ENCODE measurements around the gene UBE4B. TPM values are rescaled to one million over a fixed set of nuclear protein-coding genes. Genes with fewer than 3 reads are reported as not detected.

UBE4B gene
- polyA plus RNA-seq, 3 donors = 6.0 to 34.6 (median 9.2) TPM

DNA sequence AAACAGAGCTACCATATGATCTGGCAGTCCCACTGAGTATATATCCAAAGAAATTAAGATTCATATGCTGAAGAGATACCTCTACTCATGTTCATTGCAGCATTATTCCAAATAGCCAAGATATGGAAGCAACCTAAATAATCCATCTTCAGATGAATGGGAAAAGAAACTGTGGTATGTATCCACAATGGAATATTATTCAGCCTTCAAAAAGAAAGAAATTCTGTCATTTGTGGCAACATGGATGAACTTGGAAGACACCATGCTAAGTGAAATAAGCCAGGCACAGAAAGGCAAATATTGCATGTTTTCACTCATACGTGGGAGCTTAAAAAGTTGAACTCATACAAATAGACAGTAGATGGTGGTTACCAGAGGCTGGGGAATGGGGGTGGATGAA is 47.8 kb downstream of the UBE4B start:
- H3K27me3 Mint-ChIP-seq (ENCODE audit: low read depth in 3 of 3) = peaks cover 0 to 2% (median 0%) of the 10 kb centered on the region in 3 donors
- H3K36me3 Mint-ChIP-seq = peaks cover 49 to 54% of the 10 kb centered on the region in 2 donors

DNA sequence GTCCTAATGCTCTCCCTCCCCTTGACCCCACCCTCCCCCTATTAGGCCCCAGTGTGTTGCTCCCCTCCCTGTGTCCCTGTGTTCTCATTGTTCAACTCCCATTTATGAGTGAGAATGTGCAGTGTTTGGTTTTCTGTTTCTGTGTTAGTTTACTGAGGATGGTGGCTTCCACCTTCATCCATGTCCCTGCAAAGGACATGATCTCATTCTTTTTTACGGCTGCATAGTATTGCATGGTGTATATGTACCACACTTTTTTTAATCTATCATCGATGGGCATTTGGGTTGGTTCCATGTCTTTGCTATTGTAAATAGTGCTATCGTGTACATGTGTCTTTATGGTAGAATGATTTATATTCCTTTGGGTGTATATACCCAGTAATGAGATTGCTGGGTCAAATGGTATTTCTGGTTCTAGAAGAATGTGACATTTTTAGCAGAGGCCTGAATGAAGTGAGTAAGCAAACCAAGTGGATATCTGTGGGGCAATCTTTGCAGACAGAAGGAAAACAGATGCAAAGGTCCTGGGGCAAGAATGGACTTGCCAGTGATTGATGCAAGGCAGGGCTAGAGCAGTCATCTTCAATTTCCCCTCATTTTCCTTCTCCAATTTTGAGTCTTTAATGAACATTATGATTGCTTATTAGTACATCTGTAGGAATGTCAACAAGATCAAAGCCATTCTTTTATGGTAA is 50.2 kb downstream of the UBE4B start:
- Mint-ChIP-seq H3K4me3 (no peak overlapping the region), H3K36me3 (peaks cover 38 to 47% of the 10 kb centered on the region in 2 donors), H3K27me3 (ENCODE audit: low read depth in 3 of 3) (no peaks in the 10 kb centered on the region), H3K9me3 (no peaks in the 10 kb centered on the region), H3K27ac (peak overlapping the region in 1 of 7 donors; percentile 48), H3K4me1 (peaks cover 6% of the 10 kb centered on the region)
- Histone ChIP-seq H3K36me3 (replicated peaks in 1 of 2; ENCODE audit: control insufficient read depth in 1 of 2, insufficient read depth in 2 of 2, low read length in 2 of 2) (peaks cover 14 to 52% of the 10 kb centered on the region in 2 donors), H4K20me1 (ENCODE audit: insufficient read depth, low read length) (peaks cover 68% of the 10 kb centered on the region), H3K27ac (ENCODE audit: low read depth in 1 of 2, low read length in 2 of 2) (no peak overlapping the region), H3K27me3 (ENCODE audit: control insufficient read depth in 2 of 2, insufficient read depth in 2 of 2, low read length in 2 of 2) (no peaks in the 10 kb centered on the region), H3K4me3 (replicated peaks in 1 of 3; ENCODE audit: low read depth in 2 of 3, low read length in 3 of 3) (no peak overlapping the region), H3K9ac (ENCODE audit: insufficient read depth, low read length, poor library complexity, severe bottlenecking) (no peak overlapping the region), H3K4me2 (replicated peaks; ENCODE audit: extremely low read depth, low read length, poor library complexity, severe bottlenecking) (no peak overlapping the region), H3K9me3 (replicated peaks in 1 of 2; ENCODE audit: control insufficient read depth in 1 of 2, insufficient read depth in 1 of 2, low read length in 2 of 2) (no peaks in the 10 kb centered on the region), H2AFZ (ENCODE audit: insufficient read depth, low read depth, low read length, poor library complexity, severe bottlenecking) (no peak overlapping the region), H3K4me1 (ENCODE audit: control insufficient read depth in 1 of 2, insufficient read depth in 2 of 2, low read length in 2 of 2) (no peaks in the 10 kb centered on the region), H3K79me2 (ENCODE audit: insufficient read depth, low read length) (peaks cover 11% of the 10 kb centered on the region)
- WGBS (ENCODE audit: insufficient coverage) = no CpG with 5 or more reads among the region's 3 CpGs
- TF ChIP-seq, protein P1, sequence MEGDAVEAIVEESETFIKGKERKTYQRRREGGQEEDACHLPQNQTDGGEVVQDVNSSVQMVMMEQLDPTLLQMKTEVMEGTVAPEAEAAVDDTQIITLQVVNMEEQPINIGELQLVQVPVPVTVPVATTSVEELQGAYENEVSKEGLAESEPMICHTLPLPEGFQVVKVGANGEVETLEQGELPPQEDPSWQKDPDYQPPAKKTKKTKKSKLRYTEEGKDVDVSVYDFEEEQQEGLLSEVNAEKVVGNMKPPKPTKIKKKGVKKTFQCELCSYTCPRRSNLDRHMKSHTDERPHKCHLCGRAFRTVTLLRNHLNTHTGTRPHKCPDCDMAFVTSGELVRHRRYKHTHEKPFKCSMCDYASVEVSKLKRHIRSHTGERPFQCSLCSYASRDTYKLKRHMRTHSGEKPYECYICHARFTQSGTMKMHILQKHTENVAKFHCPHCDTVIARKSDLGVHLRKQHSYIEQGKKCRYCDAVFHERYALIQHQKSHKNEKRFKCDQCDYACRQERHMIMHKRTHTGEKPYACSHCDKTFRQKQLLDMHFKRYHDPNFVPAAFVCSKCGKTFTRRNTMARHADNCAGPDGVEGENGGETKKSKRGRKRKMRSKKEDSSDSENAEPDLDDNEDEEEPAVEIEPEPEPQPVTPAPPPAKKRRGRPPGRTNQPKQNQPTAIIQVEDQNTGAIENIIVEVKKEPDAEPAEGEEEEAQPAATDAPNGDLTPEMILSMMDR (IDR thresholded peaks at IDR 0.05) = no peak
- DNase-seq = no peak
- intact Hi-C loops (cut with micrococcal nuclease) = no loop called here

More for the DNA sequence above, 47.8 kb downstream of the UBE4B start:
- no peaks in the 10 kb centered on the region for H3K9me3 Mint-ChIP-seq
- no peak overlapping the region for H3K4me3 Mint-ChIP-seq
- peak overlapping the region in 1 of 7 donors; percentile 55 for H3K27ac Mint-ChIP-seq
- no peaks in the 10 kb centered on the region for H3K4me1 ChIP-seq (ENCODE audit: control insufficient read depth in 1 of 2, insufficient read depth in 2 of 2, low read length in 2 of 2)
- peaks cover 75% of the 10 kb centered on the region for H4K20me1 ChIP-seq (ENCODE audit: insufficient read depth, low read length)
- intact Hi-C loops (cut with micrococcal nuclease) = no loop called here
- no peak overlapping the region for H2AFZ ChIP-seq (ENCODE audit: insufficient read depth, low read depth, low read length, poor library complexity, severe bottlenecking)
- peaks cover 6% of the 10 kb centered on the region for H3K4me1 Mint-ChIP-seq
- DNase-seq = no peak
- TF ChIP-seq, protein P1 (IDR thresholded peaks at IDR 0.05) = no peak
- H3K27me3 ChIP-seq (ENCODE audit: control insufficient read depth in 2 of 2, insufficient read depth in 2 of 2, low read length in 2 of 2) = no peaks in the 10 kb centered on the region
- H3K9ac ChIP-seq (ENCODE audit: insufficient read depth, low read length, poor library complexity, severe bottlenecking) = no peak overlapping the region
- 100% methylated on average over 1 of the region's 1 CpG for WGBS (ENCODE audit: insufficient coverage)
- H3K9me3 ChIP-seq (replicated peaks in 1 of 2; ENCODE audit: control insufficient read depth in 1 of 2, insufficient read depth in 1 of 2, low read length in 2 of 2) = no peaks in the 10 kb centered on the region
- no peak overlapping the region for H3K4me2 ChIP-seq (replicated peaks; ENCODE audit: extremely low read depth, low read length, poor library complexity, severe bottlenecking)
- peaks cover 11 to 64% of the 10 kb centered on the region in 2 donors for H3K36me3 ChIP-seq (replicated peaks in 1 of 2; ENCODE audit: control insufficient read depth in 1 of 2, insufficient read depth in 2 of 2, low read length in 2 of 2)
- peaks cover 19% of the 10 kb centered on the region for H3K79me2 ChIP-seq (ENCODE audit: insufficient read depth, low read length)
- no peak overlapping the region for H3K27ac ChIP-seq (ENCODE audit: low read depth in 1 of 2, low read length in 2 of 2)
- H3K4me3 ChIP-seq (replicated peaks in 1 of 3; ENCODE audit: low read depth in 2 of 3, low read length in 3 of 3) = no peak overlapping the region

All from CD14-positive monocyte (primary cell).